ENCODE results near the gene NOP9.
A peak's percentile ranks its signal among the peaks of the same experiment; 100 is the strongest.

NOP9 gene

DNA sequence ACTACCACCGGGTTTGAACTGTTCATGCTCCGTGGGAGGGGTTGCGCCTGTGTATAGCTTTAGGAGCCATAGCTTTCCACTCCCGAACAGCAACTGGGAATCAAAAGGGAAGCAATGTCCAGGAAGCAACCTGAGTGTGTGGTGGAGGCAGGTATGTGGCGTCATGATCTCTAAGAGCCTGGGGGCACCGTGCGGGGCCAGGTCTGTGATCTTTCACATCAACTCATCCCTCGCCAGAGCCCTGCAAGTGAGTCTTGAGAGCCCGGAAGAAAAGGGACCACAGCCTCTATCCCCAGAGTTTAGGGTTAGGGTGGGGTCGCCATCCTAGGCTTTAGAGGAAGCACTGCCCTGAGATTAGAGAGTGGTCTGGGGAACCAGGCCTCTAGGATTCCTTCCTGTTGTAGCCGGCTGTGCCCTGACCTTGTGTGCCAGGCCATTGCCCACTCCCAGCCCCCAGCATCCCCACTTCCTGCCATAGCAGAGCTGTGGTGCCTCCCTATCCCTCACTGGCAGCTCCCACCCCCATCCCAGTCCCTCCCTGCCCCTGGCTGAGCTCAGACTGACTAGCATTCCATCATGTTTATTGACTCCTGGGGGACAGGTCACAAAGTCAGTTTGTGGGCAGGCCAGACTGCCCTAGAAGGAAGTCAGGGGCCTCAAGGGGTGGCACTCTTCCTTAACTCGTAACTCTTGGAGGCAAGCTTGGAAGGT lies 36.0 kb downstream of the NOP9 start:
- no peaks in the 10 kb centered on the region for H3K27me3 ChIP-seq (ENCODE audit: low read depth, low read length)
- no peak overlapping the region for H3K27ac ChIP-seq (ENCODE audit: low read length)
- H3K4me1 ChIP-seq (ENCODE audit: control insufficient read depth in 1 of 2, insufficient read depth in 2 of 2, low read length in 2 of 2), result peaks cover 11 to 40% of the 10 kb centered on the region in 2 donors
- H3K36me3 ChIP-seq (ENCODE audit: control insufficient read depth in 1 of 2, insufficient read depth in 2 of 2, low read length in 2 of 2), result no peaks in the 10 kb centered on the region
- no peak overlapping the region for H3K4me3 ChIP-seq (ENCODE audit: low read depth in 1 of 2, low read length in 2 of 2)
- H3K9me3 ChIP-seq (ENCODE audit: control insufficient read depth in 1 of 2, low read length in 2 of 2), result no peaks in the 10 kb centered on the region

DNA sequence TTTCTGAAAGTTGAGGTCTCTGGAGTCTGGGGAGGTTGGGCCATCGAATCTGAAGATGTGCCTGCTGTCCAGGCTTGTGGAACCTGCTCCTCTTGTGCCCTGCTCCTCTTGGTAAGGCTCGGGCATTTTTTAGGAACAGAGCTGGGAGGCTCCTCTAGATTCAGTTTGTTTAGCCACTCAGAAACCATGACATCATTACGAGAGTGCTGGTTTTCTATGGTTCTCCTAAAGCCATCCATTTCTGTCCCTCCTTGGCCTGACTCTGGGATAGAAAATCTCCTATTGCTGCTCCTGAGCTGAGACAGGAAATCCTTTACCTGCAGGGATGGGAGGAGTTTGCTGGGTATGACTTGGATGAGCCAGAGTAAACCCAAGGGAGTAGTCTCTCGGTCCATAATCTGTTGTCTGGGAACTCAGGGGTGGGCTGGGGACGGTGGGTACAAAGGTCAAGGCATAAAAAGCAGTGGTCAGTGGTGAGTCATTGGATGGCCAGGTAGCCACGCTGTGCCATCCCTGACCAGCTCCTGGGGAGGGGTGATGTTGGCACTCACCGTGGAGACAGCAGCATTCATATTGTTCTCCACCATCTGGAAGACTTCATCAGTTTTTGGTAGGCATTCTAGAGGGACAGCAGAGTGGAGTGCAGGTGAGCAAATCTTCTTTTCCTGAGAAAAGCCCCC lies 37.6 kb downstream of the NOP9 start:
- Histone ChIP-seq H3K4me3 (ENCODE audit: low read depth in 1 of 2, low read length in 2 of 2) (no peak overlapping the region), H3K4me1 (ENCODE audit: control insufficient read depth in 1 of 2, insufficient read depth in 2 of 2, low read length in 2 of 2) (peaks cover 8 to 33% of the 10 kb centered on the region in 2 donors), H3K27ac (ENCODE audit: low read length) (no peak overlapping the region), H3K27me3 (ENCODE audit: low read depth, low read length) (no peaks in the 10 kb centered on the region), H3K36me3 (ENCODE audit: control insufficient read depth in 1 of 2, insufficient read depth in 2 of 2, low read length in 2 of 2) (no peaks in the 10 kb centered on the region), H3K9me3 (ENCODE audit: control insufficient read depth in 1 of 2, low read length in 2 of 2) (no peaks in the 10 kb centered on the region)

DNA sequence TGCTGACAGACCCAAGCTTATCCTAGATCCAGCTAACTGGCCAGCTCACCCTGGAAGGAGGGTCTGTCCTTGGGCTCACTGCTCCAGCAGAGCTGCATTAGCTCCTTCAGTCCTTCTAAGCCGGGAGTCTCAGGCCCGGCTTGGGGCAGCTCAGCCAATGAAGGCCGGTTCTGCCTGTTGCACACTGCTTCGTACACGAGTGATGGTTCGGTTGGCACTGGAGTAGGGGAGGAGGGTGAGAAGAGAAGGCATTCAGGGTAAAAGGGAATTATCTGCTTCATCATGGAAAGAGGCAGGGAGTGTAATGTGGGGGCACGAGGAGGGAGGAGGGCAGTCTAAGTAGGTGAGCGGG lies 38.1 kb downstream of the NOP9 start:
- Histone ChIP-seq H3K27ac (ENCODE audit: low read length) (no peak overlapping the region), H3K9me3 (ENCODE audit: control insufficient read depth in 1 of 2, low read length in 2 of 2) (no peaks in the 10 kb centered on the region), H3K4me1 (ENCODE audit: control insufficient read depth in 1 of 2, insufficient read depth in 2 of 2, low read length in 2 of 2) (peaks cover 6 to 28% of the 10 kb centered on the region in 2 donors), H3K4me3 (ENCODE audit: low read depth in 1 of 2, low read length in 2 of 2) (no peak overlapping the region), H3K36me3 (ENCODE audit: control insufficient read depth in 1 of 2, insufficient read depth in 2 of 2, low read length in 2 of 2) (no peaks in the 10 kb centered on the region), H3K27me3 (ENCODE audit: low read depth, low read length) (no peaks in the 10 kb centered on the region)

GRCh38 chr14:24338843-24339242 lies 39.2 kb downstream of the NOP9 start:
- H3K27me3 ChIP-seq (ENCODE audit: low read depth, low read length), result no peaks in the 10 kb centered on the region
- no peaks in the 10 kb centered on the region for H3K36me3 ChIP-seq (ENCODE audit: control insufficient read depth in 1 of 2, insufficient read depth in 2 of 2, low read length in 2 of 2)
- no peak overlapping the region for H3K27ac ChIP-seq (ENCODE audit: low read length)
- H3K4me1 ChIP-seq (ENCODE audit: control insufficient read depth in 1 of 2, insufficient read depth in 2 of 2, low read length in 2 of 2), result peaks cover 5 to 24% of the 10 kb centered on the region in 2 donors
- peak overlapping the region; percentile 63 to 83 for H3K4me3 ChIP-seq (ENCODE audit: low read depth in 1 of 2, low read length in 2 of 2)
- H3K9me3 ChIP-seq (ENCODE audit: control insufficient read depth in 1 of 2, low read length in 2 of 2), result no peaks in the 10 kb centered on the region

DNA sequence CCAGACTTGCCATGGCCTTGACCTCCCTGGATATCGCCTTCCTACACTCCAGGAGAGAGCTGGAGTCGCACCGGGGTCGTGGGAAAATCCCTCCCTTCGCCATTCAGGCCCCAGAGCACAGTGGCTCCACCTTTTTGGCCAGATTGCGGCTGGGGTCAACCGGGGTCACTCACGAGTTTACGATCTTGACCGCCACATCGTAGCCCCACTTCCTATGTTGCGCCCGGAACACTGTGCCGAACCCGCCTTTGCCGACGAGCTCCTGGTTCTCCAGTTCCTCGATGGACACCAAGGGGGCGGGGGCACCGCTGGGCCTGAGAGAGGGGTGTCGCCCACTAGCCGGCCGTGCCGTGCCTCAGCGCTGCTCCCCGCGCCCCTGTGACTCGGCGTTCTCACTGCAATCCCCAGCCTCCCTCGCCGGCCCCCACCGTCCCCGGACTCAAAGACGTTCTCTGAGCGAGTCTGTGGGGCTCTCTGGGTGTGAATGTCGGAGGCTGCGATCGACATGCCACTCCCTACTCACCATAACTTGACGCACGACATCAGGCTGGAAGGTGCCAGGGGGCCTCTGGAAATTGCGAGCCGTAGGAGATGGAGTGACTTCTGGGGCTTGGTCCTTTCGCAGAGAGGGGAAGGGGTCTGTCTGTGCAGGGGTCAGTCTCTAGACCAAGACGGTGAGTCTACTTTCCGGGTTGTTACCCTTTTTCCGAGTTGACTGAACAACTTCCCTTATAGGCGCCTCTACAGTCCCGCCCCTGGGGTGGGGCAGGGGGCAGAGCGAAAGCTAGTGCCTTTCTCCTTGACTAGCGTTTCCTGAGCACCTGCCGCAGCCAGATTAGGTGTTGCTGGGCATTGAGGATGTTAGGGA lies 39.9 kb downstream of the NOP9 start, which contains the start of gene RIPK3:
Gene RIPK3, minus strand, starts transcription at position 708 of the 868 bp plus-strand sequence. Its CDS starts 165 bp downstream, at position 543.
- H3K27ac ChIP-seq (ENCODE audit: low read length), result peak within 1 kb of the TSS; percentile 86
- H3K4me3 ChIP-seq (ENCODE audit: low read depth in 1 of 2, low read length in 2 of 2), result peak within 1 kb of the TSS; percentile 63 to 83
- H3K9me3 ChIP-seq (ENCODE audit: control insufficient read depth in 1 of 2, low read length in 2 of 2), result no peaks in the 10 kb centered on the region
- H3K36me3 ChIP-seq (ENCODE audit: control insufficient read depth in 1 of 2, insufficient read depth in 2 of 2, low read length in 2 of 2), result no peaks in the 10 kb centered on the region
- H3K4me1 ChIP-seq (ENCODE audit: control insufficient read depth in 1 of 2, insufficient read depth in 2 of 2, low read length in 2 of 2), result peaks cover 0 to 17% of the 10 kb centered on the region in 2 donors
- H3K27me3 ChIP-seq (ENCODE audit: low read depth, low read length), result no peaks in the 10 kb centered on the region

GRCh38 chr14:24340606-24341005 lies 41.0 kb downstream of the NOP9 start:
- Histone ChIP-seq H3K4me3 (ENCODE audit: low read depth in 1 of 2, low read length in 2 of 2) (no peak overlapping the region), H3K9me3 (ENCODE audit: control insufficient read depth in 1 of 2, low read length in 2 of 2) (no peaks in the 10 kb centered on the region), H3K27me3 (ENCODE audit: low read depth, low read length) (no peaks in the 10 kb centered on the region), H3K36me3 (ENCODE audit: control insufficient read depth in 1 of 2, insufficient read depth in 2 of 2, low read length in 2 of 2) (no peaks in the 10 kb centered on the region), H3K4me1 (ENCODE audit: control insufficient read depth in 1 of 2, insufficient read depth in 2 of 2, low read length in 2 of 2) (peaks cover 0 to 11% of the 10 kb centered on the region in 2 donors), H3K27ac (ENCODE audit: low read length) (no peak overlapping the region)

DNA sequence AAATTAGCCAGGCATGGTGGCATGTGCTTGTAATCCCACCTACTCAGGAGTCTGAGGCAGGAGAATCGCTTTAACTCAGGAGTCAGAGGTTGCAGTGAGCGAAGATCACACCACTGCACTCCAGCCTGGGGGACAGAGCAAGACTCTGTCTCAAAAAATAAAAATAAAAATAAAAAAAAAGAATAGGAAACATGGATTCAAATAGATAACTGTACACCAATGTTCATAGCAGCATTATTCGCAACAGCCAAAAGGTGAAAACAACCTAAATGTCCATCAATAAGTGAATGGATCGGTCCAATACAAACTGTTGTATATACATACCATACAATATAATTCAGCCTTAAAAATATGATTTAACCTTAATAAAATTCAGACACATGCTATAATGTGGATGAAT lies 43.2 kb downstream of the NOP9 start:
- peaks cover 0 to 11% of the 10 kb centered on the region in 2 donors for H3K4me1 ChIP-seq (ENCODE audit: control insufficient read depth in 1 of 2, insufficient read depth in 2 of 2, low read length in 2 of 2)
- H3K27ac ChIP-seq (ENCODE audit: low read length), result no peak overlapping the region
- H3K36me3 ChIP-seq (ENCODE audit: control insufficient read depth in 1 of 2, insufficient read depth in 2 of 2, low read length in 2 of 2), result no peaks in the 10 kb centered on the region
- no peak overlapping the region for H3K4me3 ChIP-seq (ENCODE audit: low read depth in 1 of 2, low read length in 2 of 2)
- H3K9me3 ChIP-seq (ENCODE audit: control insufficient read depth in 1 of 2, low read length in 2 of 2), result no peaks in the 10 kb centered on the region
- no peaks in the 10 kb centered on the region for H3K27me3 ChIP-seq (ENCODE audit: low read depth, low read length)

DNA sequence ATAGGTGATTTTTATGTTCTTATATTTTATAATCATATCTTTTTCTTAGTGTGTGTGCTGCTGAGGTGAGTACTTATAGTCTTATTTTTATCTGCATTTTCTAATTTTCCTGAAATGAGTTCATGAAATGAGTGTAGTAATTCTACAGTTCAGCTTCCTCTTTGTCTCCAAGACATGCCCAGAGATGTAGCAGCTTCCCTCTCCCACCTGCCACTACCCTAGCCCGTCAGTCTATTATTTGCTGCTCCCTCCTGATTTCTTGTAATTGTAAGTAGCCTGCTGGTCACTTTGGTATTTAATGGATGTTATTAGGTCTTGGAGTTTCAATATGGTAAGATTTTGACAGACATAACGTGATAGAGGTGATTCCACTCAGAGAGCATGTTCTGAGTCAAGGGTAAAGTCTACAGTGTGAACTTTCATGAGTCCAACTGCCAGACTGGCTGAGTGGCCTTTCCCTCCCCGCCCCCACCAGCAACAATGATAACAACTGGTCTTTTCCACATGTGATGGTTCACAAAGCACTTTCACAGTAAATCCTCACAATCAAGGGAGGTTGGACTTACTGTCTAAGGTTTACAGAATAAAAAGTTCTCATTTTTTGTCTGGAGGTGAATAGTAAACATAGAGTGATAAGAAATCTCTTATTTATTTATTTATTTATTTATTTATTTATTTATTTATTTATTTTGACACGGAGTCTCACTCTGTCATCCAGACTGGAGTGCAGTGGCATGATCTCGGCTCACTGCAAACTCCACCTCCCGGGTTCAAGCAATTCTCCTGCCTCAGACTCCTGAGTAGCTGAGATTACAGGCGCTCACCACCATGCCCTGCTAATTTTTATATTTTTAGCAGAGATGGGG lies 44.4 kb downstream of the NOP9 start:
- Histone ChIP-seq H3K9me3 (ENCODE audit: control insufficient read depth in 1 of 2, low read length in 2 of 2) (no peaks in the 10 kb centered on the region), H3K4me1 (ENCODE audit: control insufficient read depth in 1 of 2, insufficient read depth in 2 of 2, low read length in 2 of 2) (peaks cover 0 to 2% of the 10 kb centered on the region in 2 donors)

GRCh38 chr14:24347134-24347533 lies 47.5 kb downstream of the NOP9 start:
- Histone ChIP-seq H3K4me1 (ENCODE audit: control insufficient read depth in 1 of 2, insufficient read depth in 2 of 2, low read length in 2 of 2) (peaks cover 0 to 6% of the 10 kb centered on the region in 2 donors), H3K27me3 (ENCODE audit: low read depth, low read length) (no peaks in the 10 kb centered on the region), H3K27ac (ENCODE audit: low read length) (no peak overlapping the region), H3K4me3 (ENCODE audit: low read depth in 1 of 2, low read length in 2 of 2) (no peak overlapping the region), H3K9me3 (ENCODE audit: control insufficient read depth in 1 of 2, low read length in 2 of 2) (no peaks in the 10 kb centered on the region), H3K36me3 (ENCODE audit: control insufficient read depth in 1 of 2, insufficient read depth in 2 of 2, low read length in 2 of 2) (no peaks in the 10 kb centered on the region)

More for the DNA sequence above, 44.4 kb downstream of the NOP9 start:
- H3K36me3 ChIP-seq (ENCODE audit: control insufficient read depth in 1 of 2, insufficient read depth in 2 of 2, low read length in 2 of 2), result no peaks in the 10 kb centered on the region
- no peak overlapping the region for H3K27ac ChIP-seq (ENCODE audit: low read length)
- no peak overlapping the region for H3K4me3 ChIP-seq (ENCODE audit: low read depth in 1 of 2, low read length in 2 of 2)
- H3K27me3 ChIP-seq (ENCODE audit: low read depth, low read length), result no peaks in the 10 kb centered on the region

DNA sequence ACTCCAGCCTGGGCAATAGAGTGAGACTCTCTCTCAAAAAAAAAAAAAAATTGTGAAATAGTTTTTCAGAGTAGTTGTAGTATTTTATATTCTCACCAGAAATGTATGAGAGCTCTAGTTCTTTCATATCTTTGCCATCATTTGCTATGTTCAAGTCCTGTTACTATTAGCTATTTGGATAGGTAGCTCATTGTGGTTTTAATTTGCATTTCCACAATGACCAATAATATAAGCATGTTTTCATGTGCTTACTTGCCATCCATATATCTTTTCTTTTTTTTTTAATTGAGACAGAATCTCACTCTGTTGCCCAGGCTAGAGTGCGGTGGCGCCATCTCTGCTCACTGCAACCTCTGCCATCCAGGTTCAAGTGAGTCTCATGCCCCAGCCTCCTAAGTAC lies 48.5 kb downstream of the NOP9 start:
- Histone ChIP-seq H3K27ac (ENCODE audit: low read length) (no peak overlapping the region), H3K27me3 (ENCODE audit: low read depth, low read length) (no peaks in the 10 kb centered on the region), H3K4me1 (ENCODE audit: control insufficient read depth in 1 of 2, insufficient read depth in 2 of 2, low read length in 2 of 2) (peaks cover 0 to 8% of the 10 kb centered on the region in 2 donors), H3K9me3 (ENCODE audit: control insufficient read depth in 1 of 2, low read length in 2 of 2) (no peaks in the 10 kb centered on the region), H3K4me3 (ENCODE audit: low read depth in 1 of 2, low read length in 2 of 2) (no peak overlapping the region), H3K36me3 (ENCODE audit: control insufficient read depth in 1 of 2, insufficient read depth in 2 of 2, low read length in 2 of 2) (no peaks in the 10 kb centered on the region)

Measured in muscle layer of duodenum (tissue), 2 donors.